Measurements from ENCODE around the gene HUNK.
"Not testable (repeated sequence)": the region's sequence is repeated elsewhere in the genome, so short reads cannot be mapped to it uniquely, and the experiment has no call there.

HUNK gene

DNA sequence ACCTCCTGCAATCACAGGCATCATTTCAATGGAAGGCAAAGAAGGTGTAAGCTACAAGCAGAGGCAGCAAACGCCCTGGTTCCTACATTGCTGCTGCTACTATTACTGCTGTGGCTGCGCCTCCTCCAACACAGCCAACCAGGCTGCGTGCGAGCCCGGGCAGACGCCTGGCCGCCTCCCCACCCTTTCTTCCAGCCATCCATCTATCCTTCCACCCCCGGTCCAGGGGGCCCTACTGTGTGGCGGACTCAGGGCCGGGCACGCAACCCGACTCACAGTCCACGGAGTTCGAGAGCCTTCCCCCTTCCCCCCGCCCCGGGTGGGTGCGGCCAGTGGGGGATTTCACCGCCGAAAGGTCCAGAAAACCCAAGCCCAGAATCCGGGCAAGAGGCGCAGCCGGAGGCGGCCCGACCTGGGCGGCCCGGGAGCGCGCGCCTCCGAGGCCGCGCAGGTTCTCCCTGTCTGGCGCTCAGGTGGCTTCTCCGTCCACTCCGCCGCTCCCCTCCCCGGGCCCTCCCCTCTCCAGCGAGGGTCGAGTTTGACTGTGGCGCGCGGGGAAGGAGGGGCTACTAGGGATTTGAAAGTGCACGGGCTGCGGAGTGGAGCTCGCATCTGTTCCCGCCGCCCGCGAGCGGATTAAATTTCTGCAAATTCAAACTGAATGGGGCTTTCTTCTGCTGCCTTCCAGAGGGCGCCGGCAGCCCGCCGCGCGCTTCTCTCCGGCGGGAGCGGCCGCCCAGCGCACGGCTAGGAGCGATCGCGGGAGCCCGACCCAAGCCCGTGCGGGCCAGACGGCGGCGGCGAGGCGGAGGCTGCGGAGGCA lies at the start of gene HUNK:
TSS of gene HUNK (plus strand) at position 569 of the 823 bp plus-strand sequence. CDS start 655 bp downstream, outside the sequence.
- peak; percentile 72 to 91 for DNase-seq

DNA sequence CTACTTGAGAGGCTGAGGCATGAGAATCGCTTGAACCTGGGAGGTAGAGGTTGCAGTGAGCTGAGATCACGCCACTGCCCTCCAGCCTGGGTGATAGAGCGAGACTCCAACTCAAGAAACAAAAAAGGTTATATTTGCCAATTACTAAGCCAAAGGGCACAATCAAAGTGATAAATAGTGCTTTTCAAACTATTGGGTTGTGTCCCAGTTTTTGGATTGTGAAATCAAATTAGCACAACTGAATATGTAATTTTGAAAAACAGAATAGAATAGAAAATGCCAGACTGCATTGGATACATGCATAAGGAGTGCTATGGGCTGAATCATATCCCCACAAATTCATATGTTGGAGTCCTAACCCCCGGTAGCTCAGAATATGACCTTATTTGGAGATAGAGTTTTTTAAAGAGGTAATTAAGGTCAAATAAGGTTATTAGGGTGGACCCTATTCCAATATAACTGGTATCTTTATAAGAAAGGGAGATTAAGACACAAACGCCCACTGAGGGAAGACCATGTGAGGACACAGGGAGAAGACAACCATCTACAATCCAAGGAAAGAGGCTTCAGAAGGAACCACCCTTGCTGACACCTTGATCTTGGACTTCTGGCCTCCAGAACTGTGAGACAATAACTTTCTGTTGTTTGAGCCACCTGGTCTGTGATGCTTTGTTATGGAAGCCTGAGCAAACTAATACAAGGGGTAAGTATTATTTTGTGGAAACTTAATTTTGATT lies 42.9 kb upstream of the HUNK start:
- DNase-seq: no peak

DNA sequence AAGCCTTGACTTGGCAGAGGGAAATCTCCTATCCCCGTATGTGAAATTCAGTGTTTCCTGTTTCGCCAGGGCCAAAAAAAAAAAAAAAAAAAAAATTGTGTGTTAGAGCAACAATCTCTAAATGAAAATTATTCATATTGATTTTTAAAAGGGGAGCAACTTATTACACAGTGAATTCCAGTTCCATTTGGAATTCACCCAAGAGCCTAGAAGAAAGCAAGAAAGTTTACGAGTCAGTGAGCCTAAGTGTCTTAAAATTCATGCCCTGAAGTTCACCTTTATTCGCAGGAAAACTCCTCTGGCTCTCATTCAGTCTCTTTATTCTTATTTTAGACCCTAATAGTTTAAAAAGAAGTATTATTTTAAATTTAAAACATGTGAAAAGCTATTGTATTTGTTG lies 42.1 kb upstream of the HUNK start:
- DNase-seq: no peak

DNA sequence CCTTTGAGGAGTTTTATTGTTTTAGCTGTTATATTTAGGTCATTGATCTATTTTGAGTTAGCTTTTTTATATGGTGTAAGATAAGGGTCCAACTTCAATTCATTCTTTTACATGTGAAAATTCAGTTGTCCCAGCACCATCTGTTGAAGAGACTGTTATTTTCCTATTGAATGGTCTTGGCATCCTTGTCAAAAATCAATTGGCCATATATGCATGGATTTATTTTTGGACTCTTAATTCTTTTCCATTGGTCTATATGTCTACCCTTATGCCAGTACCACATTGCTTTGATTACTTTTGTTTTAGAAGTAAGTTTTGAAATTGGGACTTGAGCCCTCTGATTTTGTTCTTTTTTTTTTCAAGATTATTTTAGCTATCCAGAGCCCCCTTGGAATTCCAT lies 35.8 kb upstream of the HUNK start:
- DNase-seq: no peak

DNA sequence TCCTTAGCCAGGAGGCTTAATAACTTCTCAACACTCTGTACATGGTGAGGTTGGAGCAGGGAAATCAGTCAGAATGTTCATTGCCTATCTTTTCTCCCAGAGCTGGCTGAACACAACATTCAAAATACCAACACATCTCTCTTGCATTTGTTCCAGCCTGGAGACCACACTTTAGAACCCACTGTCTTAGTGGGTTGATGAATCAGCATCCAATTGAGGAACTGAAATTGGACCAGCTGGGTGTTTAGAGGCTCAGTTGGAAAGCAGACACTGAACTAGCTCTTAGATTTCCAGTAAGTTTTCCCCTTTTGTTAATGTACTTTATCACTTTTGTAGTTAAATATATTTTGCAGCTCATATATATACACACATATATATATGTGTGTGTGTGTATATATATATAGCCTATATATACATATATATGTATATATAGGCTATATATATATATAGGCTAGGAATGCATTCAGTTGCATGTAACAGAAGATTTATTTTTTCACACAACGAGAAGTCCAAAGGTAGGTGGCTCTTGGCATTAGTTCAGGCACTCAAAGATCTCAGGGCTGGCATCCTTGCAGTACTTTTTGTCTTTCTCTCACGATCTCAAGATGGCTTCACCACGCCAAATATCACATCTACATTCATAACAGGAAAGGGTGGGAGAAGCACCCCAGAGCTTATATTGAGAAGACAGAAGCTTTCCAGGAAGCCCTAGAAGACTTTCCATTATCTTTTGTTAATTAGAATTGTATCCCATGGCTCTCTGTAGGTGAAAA lies 35.0 kb upstream of the HUNK start:
- DNase-seq: no peak

DNA sequence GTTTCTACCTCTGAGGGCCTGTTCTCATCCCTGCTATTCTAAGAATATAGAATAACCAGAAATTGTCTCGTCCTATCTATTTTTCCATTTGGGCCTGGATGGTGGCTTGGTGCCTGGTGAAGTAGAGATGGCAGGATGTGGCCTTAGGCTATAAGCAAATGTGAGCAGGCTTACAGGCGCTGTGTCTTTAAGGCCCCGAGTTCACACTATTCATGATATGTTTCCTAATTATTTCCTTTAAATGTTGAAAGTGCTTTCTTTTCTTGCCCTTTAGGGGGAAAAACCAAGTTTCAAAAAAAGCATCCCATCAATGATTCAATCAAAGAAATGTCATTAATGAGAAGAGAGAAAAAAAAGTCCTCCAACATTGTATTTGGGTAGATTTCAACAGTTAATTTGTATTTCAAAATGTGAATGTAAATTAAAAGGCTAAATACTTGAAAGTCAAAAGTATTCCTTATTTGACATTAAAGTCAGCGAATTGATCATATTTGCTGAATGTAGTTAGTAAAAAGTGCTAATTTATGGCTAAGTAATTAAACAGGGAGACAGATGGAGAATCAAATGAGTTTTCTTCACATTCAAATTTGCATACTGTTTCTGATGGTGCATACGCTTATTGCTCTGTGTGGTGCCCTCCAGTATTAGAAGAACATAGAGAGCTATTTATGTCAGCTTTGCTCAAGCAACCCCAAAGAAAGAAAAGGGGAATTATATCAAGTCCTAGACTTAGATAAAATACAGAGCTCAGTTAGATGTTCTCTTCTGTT lies 34.0 kb upstream of the HUNK start:
- peak; percentile 4 to 33 for DNase-seq

DNA sequence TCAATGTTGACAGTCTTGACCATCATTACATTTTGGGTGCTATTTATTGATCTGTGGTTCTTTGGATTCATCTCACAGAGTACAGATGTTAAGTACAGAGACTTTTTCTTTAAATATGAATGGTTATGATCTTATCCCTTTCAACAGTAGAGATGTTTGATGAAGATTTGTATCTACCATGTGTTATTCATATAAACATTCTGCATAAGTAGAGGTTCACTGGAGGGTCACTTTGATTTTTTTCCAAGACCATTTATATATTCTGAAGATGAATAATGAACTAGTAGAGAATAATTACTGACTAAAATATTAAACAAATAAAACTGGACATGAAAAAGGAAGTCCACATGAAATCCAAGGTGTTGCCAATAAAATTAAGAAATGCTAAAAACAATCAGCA lies 28.6 kb upstream of the HUNK start:
- DNase-seq: no peak

DNA sequence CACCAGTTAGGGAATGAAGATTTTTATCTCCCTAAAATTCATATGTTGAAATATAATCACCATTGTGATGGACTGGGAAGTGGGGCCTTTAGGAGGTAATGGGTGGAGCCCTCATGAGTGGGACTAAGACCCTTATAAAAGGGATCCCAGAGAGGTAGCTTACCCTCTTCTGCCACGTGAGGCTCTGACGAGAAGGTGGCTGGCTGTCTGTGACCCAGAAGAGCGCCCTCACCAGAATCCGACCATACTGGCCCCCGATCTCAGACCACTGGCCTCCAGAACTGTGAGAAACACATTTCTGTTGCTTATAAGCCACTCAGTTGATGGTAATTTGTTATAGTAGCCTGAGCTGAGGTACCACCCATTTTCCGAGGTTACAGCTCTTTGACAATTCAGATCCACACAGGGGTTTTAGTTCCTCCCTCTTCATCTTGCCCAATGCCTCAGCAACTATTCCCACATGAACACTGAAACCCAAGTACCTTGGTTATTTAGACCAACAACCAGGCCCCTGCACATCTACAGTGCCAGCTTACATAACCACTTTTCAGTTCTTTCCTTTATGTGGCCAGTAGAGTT lies 27.6 kb upstream of the HUNK start:
- DNase-seq: no peak

DNA sequence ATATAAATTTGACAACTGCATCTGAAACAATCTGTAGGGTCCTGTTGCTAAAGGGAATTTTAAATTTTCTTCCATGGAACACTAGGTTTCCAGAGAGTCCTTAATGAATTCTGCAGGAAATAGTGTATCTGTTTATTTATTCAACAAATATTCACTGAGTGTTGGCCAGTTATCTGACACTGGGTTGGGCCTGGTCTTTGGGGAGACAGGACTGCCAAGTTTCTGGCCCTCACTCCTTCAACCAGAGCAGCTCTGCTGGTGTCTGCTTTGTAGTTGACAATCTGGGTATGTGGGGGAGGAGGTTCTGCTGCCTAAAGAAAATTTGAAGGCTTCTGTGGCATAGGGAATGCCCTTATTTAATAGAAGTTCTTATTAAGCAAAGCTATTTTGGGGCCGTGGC lies 26.1 kb upstream of the HUNK start:
- no peak for DNase-seq

DNA sequence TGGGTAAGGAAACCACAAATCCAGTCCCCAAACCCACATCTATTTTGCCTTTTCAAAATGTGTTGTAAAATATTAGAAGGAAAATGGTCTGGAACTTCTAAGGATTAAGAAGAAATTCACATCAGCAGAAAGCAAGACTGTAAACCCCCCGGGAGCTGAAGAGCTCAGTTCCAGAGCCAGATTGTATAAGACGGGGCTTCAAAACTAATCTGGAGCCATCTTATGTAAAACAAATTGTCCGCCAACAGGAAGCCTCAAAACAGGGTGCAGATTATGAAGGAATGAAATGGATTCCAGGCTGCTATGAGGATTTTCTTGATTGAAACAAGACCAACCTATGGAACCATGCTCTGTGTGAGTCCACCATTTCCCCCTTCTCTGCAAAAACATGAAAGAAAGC lies 25.1 kb upstream of the HUNK start:
- no peak for DNase-seq

DNA sequence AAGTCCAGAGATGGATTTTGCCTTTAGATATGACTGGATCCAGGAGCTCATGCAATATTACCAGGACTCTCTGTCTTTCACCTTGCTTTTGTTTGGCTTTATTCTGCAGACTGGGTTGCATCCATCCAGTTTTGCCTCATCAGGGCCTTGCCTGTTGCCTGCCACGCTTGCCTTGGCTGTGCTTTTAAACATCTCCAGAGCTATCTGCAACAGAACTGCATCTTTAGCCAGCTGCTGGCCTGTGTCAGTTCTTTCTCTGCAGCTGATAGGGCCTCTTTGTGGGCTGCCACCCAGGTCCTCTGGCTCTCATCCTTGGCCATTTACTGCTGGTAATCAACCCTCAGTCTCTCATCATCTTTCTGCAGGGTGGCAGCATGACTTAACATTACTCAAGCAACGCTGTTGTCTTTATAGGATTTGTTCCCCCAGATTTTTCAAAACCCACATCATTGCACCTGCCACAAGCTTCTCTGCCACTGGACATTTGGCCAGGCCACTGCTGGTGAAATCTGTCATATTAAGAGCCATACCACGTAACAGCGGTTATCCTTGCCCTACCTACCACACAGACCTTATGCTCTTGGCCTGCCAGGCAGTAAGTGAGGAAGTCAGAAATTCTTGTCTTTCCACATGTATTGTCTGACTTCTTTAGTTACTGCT lies 24.4 kb upstream of the HUNK start:
- no peak for DNase-seq

DNA sequence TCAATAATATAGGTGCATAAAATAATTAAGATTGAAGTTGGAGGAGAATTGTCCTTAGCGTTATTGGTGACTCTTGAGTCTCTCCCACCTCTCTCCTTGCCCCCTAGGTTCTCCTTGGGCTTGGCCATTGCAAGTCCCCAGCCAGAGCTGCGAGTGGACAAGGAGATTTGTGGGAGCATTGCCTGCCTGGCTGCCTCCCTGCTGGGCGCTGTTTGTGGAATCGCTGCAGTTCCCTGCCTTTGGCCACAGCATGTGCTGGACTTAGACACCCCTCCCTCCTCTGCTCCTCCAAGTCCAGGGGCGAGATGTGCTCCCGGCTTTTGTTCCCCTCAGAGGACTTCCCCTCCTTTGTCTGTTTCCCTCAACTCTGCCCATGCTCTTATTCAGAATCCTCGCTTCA lies 21.9 kb upstream of the HUNK start:
- no peak for DNase-seq

DNA sequence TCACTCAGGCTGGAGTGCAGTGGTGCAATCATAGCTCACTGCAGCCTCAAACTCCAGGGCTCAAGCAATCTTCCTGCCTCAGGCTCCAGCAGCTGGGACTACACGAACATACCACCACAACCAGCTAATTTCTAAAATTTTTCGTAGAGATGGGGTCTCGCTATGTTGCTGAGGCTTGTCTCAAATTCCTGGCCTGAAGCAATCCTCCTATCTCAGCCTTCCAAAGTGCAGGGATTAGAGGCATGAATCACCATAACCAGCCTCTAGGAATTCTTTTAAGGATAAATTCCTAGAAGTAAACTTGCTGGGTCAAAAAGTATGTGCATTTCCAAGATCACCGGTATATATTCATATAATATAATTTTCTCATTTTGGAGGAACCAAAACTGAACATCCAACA lies 17.6 kb upstream of the HUNK start:
- no peak for DNase-seq

DNA sequence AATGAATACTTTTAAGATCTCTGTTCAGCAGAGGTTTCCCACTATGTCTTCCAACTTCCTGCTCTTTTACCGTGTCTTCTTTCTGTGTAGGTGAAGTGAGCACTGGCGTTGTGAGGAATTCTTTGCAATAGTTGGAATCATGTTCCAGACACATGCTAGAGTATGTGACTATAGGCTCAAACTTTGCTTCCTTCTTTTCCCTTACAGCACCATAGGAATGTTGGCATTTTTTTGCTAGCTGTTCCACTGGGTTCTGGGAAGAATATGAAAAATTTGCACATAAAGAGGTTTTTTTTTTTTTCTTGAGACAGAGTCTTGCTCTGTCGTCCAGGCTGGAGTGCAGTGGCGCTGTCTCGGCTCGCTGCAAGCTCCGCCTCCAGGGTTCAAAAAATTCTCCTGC lies 15.7 kb upstream of the HUNK start:
- DNase-seq: no peak

DNA sequence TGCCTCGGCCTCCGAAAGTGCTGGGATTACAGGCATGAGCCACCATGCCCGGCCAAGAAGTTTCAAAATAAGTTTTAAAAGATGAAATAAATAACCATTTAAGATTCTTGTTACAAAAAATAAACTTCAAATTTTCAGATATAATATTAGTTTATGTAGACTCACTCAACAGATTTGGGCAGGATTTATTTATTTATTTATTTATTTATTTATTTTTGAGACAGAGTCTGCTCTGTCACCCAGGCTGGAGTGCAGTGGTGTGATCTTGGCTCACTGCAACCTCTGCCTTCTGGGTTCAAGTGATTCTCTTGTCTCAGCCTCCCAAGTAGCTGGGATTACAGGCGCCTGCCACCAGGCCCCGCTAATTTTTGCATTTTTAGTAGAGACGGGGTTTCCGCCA lies 15.2 kb upstream of the HUNK start:
- DNase-seq: not testable (repeated sequence)

DNA sequence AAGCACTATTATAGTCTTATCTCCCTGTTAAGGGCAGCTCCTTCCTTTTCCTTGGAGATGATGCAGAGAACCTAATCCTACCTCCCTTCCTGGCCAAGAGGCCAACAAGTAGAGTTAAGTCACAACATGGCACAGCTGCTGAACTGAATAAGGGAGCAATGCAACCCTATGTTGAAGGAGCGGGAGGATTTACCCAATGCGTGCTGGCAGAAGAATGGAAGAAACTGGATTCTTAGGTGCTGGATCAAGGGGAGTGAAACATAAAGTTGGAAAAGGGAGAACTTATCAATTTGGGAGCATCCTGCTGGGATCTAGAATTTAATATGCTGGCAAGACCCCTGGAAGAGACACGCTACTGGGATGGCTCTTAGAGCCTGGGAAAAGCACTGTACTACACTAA lies 12.0 kb upstream of the HUNK start:
- DNase-seq: no peak

DNA sequence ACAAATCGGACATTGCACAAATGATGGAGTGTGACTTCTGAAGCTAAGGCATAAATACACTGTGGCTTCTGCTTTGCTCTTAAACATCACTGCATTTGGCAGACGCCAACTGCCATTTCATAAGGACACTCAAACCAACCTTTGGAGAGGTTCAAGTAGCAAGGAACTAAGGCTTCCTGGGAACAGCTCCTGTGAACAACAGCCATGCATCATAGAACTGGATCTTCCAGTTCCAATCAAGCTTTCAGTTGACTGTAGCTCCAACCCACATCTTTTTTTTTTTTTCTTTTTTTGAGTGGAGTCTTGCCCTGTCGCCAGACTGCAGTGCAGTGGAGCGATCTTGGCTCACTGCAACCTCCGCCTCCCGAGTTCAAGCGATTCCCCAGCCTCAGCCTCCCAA lies 10.7 kb upstream of the HUNK start:
- DNase-seq: no peak

DNA sequence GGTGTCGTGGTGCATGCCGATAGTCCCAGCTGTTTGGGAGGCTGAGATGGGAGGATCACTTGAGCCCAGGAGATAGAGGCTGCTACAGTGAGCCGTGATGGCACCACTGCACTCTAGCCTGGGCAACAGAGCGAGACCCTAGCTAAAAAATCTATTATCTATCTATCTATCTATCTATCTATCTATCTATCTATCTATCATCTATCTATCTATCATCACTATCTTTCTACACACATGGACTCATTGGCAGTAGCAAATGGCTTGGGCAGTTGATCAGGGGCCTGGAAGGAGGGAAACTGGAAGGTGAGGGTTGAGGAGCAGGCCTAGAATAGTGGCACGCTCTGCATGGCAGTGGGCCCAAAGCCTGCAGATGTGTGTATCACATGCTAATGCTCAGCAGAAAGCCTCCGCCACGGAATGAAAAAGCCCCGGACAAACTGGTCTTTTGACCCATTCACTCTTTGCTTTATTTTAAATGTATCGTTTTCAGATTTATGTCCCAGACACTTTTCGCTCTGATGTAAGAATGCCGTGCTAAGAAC lies 7.3 kb upstream of the HUNK start:
- DNase-seq: no peak

DNA sequence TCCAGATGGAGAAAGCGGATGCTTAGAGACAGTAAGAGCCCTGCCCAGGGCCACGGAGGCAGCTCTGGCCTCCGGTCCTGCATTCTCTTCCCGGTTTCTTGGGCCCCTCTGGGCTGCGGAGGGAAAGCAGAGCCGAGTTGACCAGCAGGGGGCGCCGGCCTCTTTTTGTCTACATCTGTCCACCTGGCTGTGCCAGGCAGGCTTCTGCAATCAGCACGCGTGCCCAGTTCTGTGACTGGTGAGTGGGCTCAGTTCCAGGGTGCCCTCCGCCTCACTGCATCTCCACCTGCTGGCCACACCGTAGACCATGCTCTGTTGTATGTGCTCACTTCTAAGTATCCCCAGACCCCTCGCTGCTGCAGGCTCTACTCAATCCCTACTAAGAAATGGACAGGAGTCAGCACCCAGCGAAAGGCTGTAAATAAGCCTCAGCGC lies 6.7 kb upstream of the HUNK start:
- peak; percentile 88 to 96 for DNase-seq

DNA sequence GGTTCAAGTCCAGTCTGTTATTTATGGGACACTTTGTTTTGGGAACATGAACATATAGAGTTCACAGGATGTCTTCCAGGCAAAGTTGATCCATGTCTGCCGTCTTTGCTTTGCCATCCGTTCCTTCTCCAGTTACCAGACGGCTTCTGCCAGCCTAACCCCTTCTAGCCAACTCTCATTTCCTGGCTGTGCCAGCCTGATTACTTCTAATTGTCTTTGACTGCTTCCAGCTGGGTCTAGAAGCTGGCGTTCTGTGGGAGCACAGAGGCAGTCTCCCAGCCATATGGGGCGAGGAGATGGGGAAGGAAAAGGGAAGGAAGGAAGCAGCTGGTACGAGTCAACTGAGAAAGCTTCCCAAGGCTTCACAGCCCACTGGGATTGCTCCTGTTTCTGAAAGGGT lies 3.1 kb upstream of the HUNK start:
- DNase-seq: no peak

DNA sequence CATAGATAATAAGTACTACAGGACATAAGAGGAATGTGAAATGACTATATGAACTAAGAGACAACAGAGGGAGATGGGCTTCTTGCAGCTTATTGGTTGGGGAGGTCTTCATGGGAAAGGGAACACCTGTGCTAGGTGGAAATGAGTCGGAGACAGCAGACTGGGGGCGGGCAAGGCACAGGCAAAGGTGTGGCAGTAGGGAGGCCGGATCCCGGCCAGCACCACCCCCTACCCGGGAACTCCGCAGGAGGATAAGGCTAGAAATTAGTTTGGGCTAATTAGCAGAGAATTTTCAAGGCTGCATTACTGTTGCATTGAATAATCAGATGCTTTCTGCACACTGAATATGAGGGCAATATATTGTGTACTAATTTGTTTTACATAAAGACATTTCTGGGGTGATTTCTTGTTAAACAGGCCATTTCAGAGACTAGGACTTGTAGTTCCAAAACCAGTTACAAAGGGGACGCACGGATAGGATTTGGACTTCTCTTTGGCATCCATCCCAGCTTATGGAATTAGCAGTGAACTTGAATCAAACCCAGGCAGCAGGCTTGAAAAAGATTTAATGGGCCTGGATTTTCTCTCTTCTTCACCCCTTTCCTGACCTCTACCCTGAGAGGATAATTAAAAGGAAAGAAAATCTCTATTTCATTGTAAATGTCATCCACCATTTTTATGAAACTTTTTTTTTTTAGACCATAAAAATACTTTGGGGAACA lies 2.2 kb upstream of the HUNK start:
- DNase-seq: no peak

Data from NCI-H526 (cell line).